HG03520 (cell line): ENCODE results near the gene SYNDIG1.
"Not testable (repeated sequence)": the region's sequence is repeated elsewhere in the genome, so short reads cannot be mapped to it uniquely, and the experiment has no call there.

Source experiments
- ATAC-seq: cut with Tn5 transposase; IDR thresholded peaks from one replicate; pipeline ENCODE4 v1.9.1; 2021; ENCODE audit warnings: mild to moderate bottlenecking, moderate library complexity; ENCODE audit not compliant: unreplicated experiment

SYNDIG1 gene

GRCh38 chr20:24492031-24492607 lies 22.7 kb downstream of the SYNDIG1 start:
- ATAC-seq, result no peak

- no peak for ATAC-seq
Measured at GRCh38 chr20:24492698-24493097, 23.3 kb downstream of the SYNDIG1 start.

GRCh38 chr20:24493181-24493580 lies 23.8 kb downstream of the SYNDIG1 start:
- ATAC-seq, result no peak

- ATAC-seq, result no peak
Measured at GRCh38 chr20:24493661-24494459, 24.4 kb downstream of the SYNDIG1 start.

- ATAC-seq, result no peak
Measured at GRCh38 chr20:24494460-24494920, 25.1 kb downstream of the SYNDIG1 start.

GRCh38 chr20:24495266-24495665 lies 25.8 kb downstream of the SYNDIG1 start:
- no peak for ATAC-seq

GRCh38 chr20:24497851-24498250 lies 28.4 kb downstream of the SYNDIG1 start:
- ATAC-seq, result no peak

- no peak for ATAC-seq
Measured at GRCh38 chr20:24498641-24499040, 29.2 kb downstream of the SYNDIG1 start.

GRCh38 chr20:24499472-24499871 lies 30.0 kb downstream of the SYNDIG1 start:
- ATAC-seq, result no peak

GRCh38 chr20:24501764-24502556 lies 32.5 kb downstream of the SYNDIG1 start:
- ATAC-seq, result no peak

- ATAC-seq, result no peak
Measured at GRCh38 chr20:24502661-24503060, 33.2 kb downstream of the SYNDIG1 start.

- ATAC-seq, result no peak
Measured at GRCh38 chr20:24503352-24503931, 34.0 kb downstream of the SYNDIG1 start.

- no peak for ATAC-seq
Measured at GRCh38 chr20:24504331-24505285, 35.2 kb downstream of the SYNDIG1 start.

- no peak for ATAC-seq
Measured at GRCh38 chr20:24506146-24506545, 36.7 kb downstream of the SYNDIG1 start.

- ATAC-seq, result no peak
Measured at GRCh38 chr20:24506696-24507095, 37.3 kb downstream of the SYNDIG1 start.

GRCh38 chr20:24507182-24507853 lies 37.9 kb downstream of the SYNDIG1 start:
- ATAC-seq, result no peak

- ATAC-seq, result not testable (repeated sequence)
Measured at GRCh38 chr20:24512441-24512840, 43.0 kb downstream of the SYNDIG1 start.

GRCh38 chr20:24518515-24518914 lies 49.1 kb downstream of the SYNDIG1 start:
- no peak for ATAC-seq

- ATAC-seq, result no peak
Measured at GRCh38 chr20:24519476-24519875, 50.0 kb downstream of the SYNDIG1 start.

GRCh38 chr20:24521032-24521431 lies 51.6 kb downstream of the SYNDIG1 start:
- no peak for ATAC-seq
